ENCODE measurements around the gene RALGAPB. TPM values are rescaled to one million over a fixed set of nuclear protein-coding genes. Genes with fewer than 3 reads are reported as not detected.

Gene RALGAPB
- total RNA-seq, 2 experiments from 2014 or later: 30.4 to 31.9 TPM

- CTCF ChIA-PET: no interaction called here
- H3K4me1 Mint-ChIP-seq (ENCODE audit: low read depth): no peaks in the 10 kb centered on the region
Observed at GRCh38 chr20:38584099-38584763, 111.6 kb downstream of the RALGAPB start.

GRCh38 chr20:38585404-38586180, 112.9 kb downstream of the RALGAPB start:
- Histone ChIP-seq H3K27me3 (ENCODE audit: control insufficient read depth in 1 of 2, insufficient read depth in 2 of 2, low read length in 2 of 2) (peaks cover 0 to 5% of the 10 kb centered on the region in 2 experiments), H3K36me3 (ENCODE audit: insufficient read depth, low read length) (no peaks in the 10 kb centered on the region), H3K27ac (ENCODE audit: low read depth in 1 of 2, low read length in 2 of 2) (no peak overlapping the region), H3K4me1 (ENCODE audit: insufficient read depth, low read length) (no peaks in the 10 kb centered on the region), H3K9me3 (ENCODE audit: control insufficient read depth in 1 of 2, insufficient read depth in 1 of 2, low read length in 2 of 2) (peaks cover 0 to 7% of the 10 kb centered on the region in 2 experiments), H3K4me3 (ENCODE audit: low read length) (no peak overlapping the region)
- H3K27me3 Mint-ChIP-seq: peaks cover 8% of the 10 kb centered on the region
- no peaks in the 10 kb centered on the region for H3K9me3 Mint-ChIP-seq
- ATAC-seq (ENCODE audit: poor library complexity) (no peak), DNase-seq (no peak)
- no peak overlapping the region for H3K27ac Mint-ChIP-seq
- ChIA-PET CTCF (no interaction called here), POLR2A (no interaction called here)
- intact Hi-C loops (cut with DNase I, micrococcal nuclease): no loop called here
- no peak overlapping the region for H3K4me3 Mint-ChIP-seq
- H3K36me3 Mint-ChIP-seq (ENCODE audit: low read depth): no peaks in the 10 kb centered on the region
- TF ChIP-seq CTCF (IDR thresholded peaks at IDR 0.05): no peak
- H3K4me1 Mint-ChIP-seq (ENCODE audit: low read depth): no peaks in the 10 kb centered on the region

More at GRCh38 chr20:38584099-38584763, 111.6 kb downstream of the RALGAPB start:
- intact Hi-C loops (cut with DNase I, micrococcal nuclease): no loop called here
- H3K9me3 ChIP-seq (ENCODE audit: control insufficient read depth in 1 of 2, insufficient read depth in 1 of 2, low read length in 2 of 2): peaks cover 0 to 7% of the 10 kb centered on the region in 2 experiments
- H3K27ac Mint-ChIP-seq: no peak overlapping the region
- H3K27me3 Mint-ChIP-seq: peaks cover 8% of the 10 kb centered on the region
- TF ChIP-seq CTCF (IDR thresholded peaks at IDR 0.05): no peak
- DNase-seq (no peak), ATAC-seq (ENCODE audit: poor library complexity) (no peak)
- no peak overlapping the region for H3K4me3 Mint-ChIP-seq
- POLR2A ChIA-PET: no interaction called here
- peaks cover 0 to 5% of the 10 kb centered on the region in 2 experiments for H3K27me3 ChIP-seq (ENCODE audit: control insufficient read depth in 1 of 2, insufficient read depth in 2 of 2, low read length in 2 of 2)
- H3K36me3 ChIP-seq (ENCODE audit: insufficient read depth, low read length): no peaks in the 10 kb centered on the region
- H3K36me3 Mint-ChIP-seq (ENCODE audit: low read depth): no peaks in the 10 kb centered on the region
- no peaks in the 10 kb centered on the region for H3K4me1 ChIP-seq (ENCODE audit: insufficient read depth, low read length)
- no peak overlapping the region for H3K27ac ChIP-seq (ENCODE audit: low read depth in 1 of 2, low read length in 2 of 2)
- H3K4me3 ChIP-seq (ENCODE audit: low read length): no peak overlapping the region
- no peaks in the 10 kb centered on the region for H3K9me3 Mint-ChIP-seq

- Histone ChIP-seq H3K9me3 (ENCODE audit: control insufficient read depth in 1 of 2, insufficient read depth in 1 of 2, low read length in 2 of 2) (peaks cover 0 to 7% of the 10 kb centered on the region in 2 experiments), H3K4me3 (ENCODE audit: low read length) (no peak overlapping the region), H3K27me3 (ENCODE audit: control insufficient read depth in 1 of 2, insufficient read depth in 2 of 2, low read length in 2 of 2) (peaks cover 0 to 5% of the 10 kb centered on the region in 2 experiments), H3K27ac (ENCODE audit: low read depth in 1 of 2, low read length in 2 of 2) (no peak overlapping the region), H3K36me3 (ENCODE audit: insufficient read depth, low read length) (no peaks in the 10 kb centered on the region), H3K4me1 (ENCODE audit: insufficient read depth, low read length) (no peaks in the 10 kb centered on the region)
- CTCF ChIA-PET: no interaction called here
- TF ChIP-seq CTCF (IDR thresholded peaks at IDR 0.05): no peak
- no peak for ATAC-seq (ENCODE audit: poor library complexity)
- POLR2A ChIA-PET: no interaction called here
- H3K36me3 Mint-ChIP-seq (ENCODE audit: low read depth): no peaks in the 10 kb centered on the region
- intact Hi-C loops (cut with DNase I, micrococcal nuclease): no loop called here
- H3K9me3 Mint-ChIP-seq: no peaks in the 10 kb centered on the region
- H3K27ac Mint-ChIP-seq: no peak overlapping the region
- no peak for DNase-seq
- H3K4me3 Mint-ChIP-seq: no peak overlapping the region
- H3K27me3 Mint-ChIP-seq: peaks cover 8% of the 10 kb centered on the region
- no peaks in the 10 kb centered on the region for H3K4me1 Mint-ChIP-seq (ENCODE audit: low read depth)
Observed at GRCh38 chr20:38586181-38586525, 113.5 kb downstream of the RALGAPB start.

Data from CD4-positive, alpha-beta T cell (primary cell).